Nephron (organoid): ENCODE results near the gene TOR4A.
"Not testable (repeated sequence)": the region's sequence is repeated elsewhere in the genome, so short reads cannot be mapped to it uniquely, and the experiment has no call there.

Experiments used
- H3K27ac Mint-ChIP-seq, 3 experiments: 2 replicates each; pipeline ENCODE4 v1.8.0; 2020; ENCODE audit warnings: mixed read lengths in 3 of 3, mild to moderate bottlenecking in 2 of 3, moderate library complexity in 1 of 3
- H3K27me3 Mint-ChIP-seq: 2 replicates; pipeline ENCODE4 v1.8.0; 2021; ENCODE audit warnings: low read depth, mild to moderate bottlenecking, moderate library complexity, mixed read lengths
- H3K36me3 Mint-ChIP-seq: 2 replicates; pipeline ENCODE4 v1.8.0; 2020; ENCODE audit warnings: low read depth, mixed read lengths
- H3K4me1 Mint-ChIP-seq: 2 replicates; pipeline ENCODE4 v1.8.0; 2020; ENCODE audit warnings: mixed read lengths
- H3K4me3 Mint-ChIP-seq, 3 experiments: 2 replicates each; pipeline ENCODE4 v1.8.0; 2020; ENCODE audit warnings: mild to moderate bottlenecking in 3 of 3, mixed read lengths in 3 of 3, moderate library complexity in 2 of 3
- H3K9me3 Mint-ChIP-seq: 2 replicates; pipeline ENCODE4 v1.8.0; 2020; ENCODE audit warnings: mixed read lengths
- CTCF ChIP-seq, 3 experiments: fragments of 200-600 bp; sonication (generic); IDR thresholded peaks; one replicate each; pipeline ENCODE4 v1.5.0; 2021; ENCODE audit warnings: antibody characterized with exemption in 3 of 3; ENCODE audit not compliant: unreplicated experiment in 3 of 3

Gene TOR4A

GRCh38 chr9:137241490-137242268 lies 35.8 kb upstream of the TOR4A start:
- no peak for TF ChIP-seq CTCF (IDR thresholded peaks at IDR 0.05; ENCODE audit: unreplicated experiment in 3 of 3)
- peak overlapping the region; percentile 89 to 96 (median 93) for H3K4me3 Mint-ChIP-seq
- no peaks in the 10 kb centered on the region for H3K27me3 Mint-ChIP-seq
- peaks cover 34% of the 10 kb centered on the region for H3K4me1 Mint-ChIP-seq
- H3K36me3 Mint-ChIP-seq: peaks cover 19% of the 10 kb centered on the region
- no peaks in the 10 kb centered on the region for H3K9me3 Mint-ChIP-seq
- H3K27ac Mint-ChIP-seq: peak overlapping the region; percentile 73 to 95 (median 74)

DNA sequence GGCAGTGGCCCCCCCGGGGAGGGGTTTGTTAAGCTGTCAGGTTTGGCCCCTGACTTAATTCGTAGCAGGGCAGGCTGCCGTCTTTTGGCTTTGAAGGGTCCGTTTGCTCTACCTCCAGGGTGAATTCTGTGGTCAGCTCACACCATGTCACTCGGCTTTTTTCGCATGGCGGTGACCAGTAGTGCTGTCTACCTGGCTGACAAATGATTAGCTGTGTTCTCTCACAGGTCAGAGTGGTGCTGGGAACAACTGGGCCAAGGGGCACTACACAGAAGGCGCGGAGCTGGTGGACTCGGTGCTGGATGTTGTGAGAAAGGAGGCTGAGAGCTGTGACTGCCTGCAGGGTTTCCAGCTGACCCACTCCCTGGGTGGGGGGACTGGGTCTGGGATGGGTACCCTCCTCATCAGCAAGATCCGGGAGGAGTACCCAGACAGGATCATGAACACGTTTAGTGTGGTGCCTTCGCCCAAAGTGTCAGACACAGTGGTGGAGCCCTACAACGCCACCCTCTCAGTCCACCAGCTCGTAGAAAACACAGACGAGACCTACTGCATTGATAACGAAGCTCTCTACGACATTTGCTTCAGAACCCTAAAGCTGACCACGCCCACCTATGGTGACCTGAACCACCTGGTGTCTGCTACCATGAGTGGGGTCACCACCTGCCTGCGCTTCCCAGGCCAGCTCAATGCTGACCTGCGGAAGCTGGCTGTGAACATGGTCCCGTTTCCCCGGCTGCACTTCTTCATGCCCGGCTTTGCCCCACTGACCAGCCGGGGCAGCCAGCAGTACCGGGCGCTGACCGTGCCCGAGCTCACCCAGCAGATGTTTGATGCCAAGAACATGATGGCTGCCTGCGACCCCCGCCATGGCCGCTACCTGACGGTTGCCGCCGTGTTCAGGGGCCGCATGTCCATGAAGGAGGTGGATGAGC lies 35.0 kb upstream of the TOR4A start:
- Mint-ChIP-seq H3K4me3 (peak overlapping the region; percentile 89 to 96 (median 93)), H3K9me3 (no peaks in the 10 kb centered on the region), H3K27ac (peak overlapping the region; percentile 13 to 90 (median 74)), H3K36me3 (peaks cover 19% of the 10 kb centered on the region), H3K4me1 (peaks cover 34% of the 10 kb centered on the region), H3K27me3 (no peaks in the 10 kb centered on the region)
- TF ChIP-seq CTCF (IDR thresholded peaks at IDR 0.05; ENCODE audit: unreplicated experiment in 3 of 3): no peak

- Mint-ChIP-seq H3K36me3 (peaks cover 19% of the 10 kb centered on the region), H3K4me1 (peaks cover 31% of the 10 kb centered on the region), H3K27ac (peak overlapping the region in 1 of 3 experiments; percentile 65), H3K4me3 (peak overlapping the region; percentile 89 to 96 (median 93))
- not testable (repeated sequence) for H3K9me3 Mint-ChIP-seq, H3K27me3 Mint-ChIP-seq
These were observed 34.3 kb upstream of the TOR4A start for GRCh38 chr9:137243266-137243625.

DNA sequence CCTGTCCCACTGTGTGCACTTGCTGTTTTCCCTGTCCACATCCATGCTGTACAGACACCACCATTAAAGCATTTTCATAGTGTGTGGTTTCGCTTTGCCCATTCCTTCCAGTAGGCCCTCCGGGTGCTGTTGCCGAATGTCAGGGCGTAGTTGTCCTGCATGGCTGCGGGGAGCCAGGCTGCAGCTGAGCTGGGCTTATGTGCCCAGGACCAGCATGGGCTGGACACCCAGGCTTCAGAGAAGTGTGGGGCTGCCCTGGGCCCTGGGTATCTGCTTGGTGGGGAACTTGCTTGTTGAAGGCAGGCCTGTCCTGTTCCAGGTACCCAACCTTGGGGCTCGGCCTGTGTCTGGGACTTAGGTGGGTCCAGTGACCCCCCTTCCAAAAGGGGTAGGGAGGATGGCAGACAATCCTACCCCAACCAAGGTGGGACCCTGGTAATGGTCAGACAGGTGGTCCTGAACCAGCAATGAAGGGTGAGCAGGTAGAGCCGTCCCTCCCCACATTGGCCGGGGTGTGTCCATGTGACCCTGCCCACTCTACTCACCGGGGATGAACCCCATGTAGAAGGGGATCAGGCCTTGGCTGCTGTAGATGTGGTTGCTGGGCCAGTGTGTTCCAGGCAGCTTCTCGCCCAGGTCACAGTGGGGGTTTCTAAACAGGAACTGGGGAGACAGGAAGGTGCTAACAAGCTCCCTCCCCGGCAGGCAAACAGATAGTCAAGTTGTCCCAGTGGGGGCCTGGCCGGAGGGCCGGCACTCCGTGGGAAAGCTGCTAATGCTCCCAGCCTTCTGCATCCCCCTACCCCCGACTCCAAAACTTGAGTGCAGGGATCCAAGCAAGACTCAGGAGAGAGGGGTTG lies 33.7 kb upstream of the TOR4A start:
- peaks cover 19% of the 10 kb centered on the region for H3K36me3 Mint-ChIP-seq
- no peaks in the 10 kb centered on the region for H3K9me3 Mint-ChIP-seq
- H3K4me3 Mint-ChIP-seq: peak overlapping the region; percentile 89 to 96 (median 93)
- H3K27ac Mint-ChIP-seq: peak overlapping the region in 2 of 3 experiments; percentile 61 to 65
- no peak for TF ChIP-seq CTCF (IDR thresholded peaks at IDR 0.05; ENCODE audit: unreplicated experiment in 3 of 3)
- no peaks in the 10 kb centered on the region for H3K27me3 Mint-ChIP-seq
- H3K4me1 Mint-ChIP-seq: peaks cover 27% of the 10 kb centered on the region

DNA sequence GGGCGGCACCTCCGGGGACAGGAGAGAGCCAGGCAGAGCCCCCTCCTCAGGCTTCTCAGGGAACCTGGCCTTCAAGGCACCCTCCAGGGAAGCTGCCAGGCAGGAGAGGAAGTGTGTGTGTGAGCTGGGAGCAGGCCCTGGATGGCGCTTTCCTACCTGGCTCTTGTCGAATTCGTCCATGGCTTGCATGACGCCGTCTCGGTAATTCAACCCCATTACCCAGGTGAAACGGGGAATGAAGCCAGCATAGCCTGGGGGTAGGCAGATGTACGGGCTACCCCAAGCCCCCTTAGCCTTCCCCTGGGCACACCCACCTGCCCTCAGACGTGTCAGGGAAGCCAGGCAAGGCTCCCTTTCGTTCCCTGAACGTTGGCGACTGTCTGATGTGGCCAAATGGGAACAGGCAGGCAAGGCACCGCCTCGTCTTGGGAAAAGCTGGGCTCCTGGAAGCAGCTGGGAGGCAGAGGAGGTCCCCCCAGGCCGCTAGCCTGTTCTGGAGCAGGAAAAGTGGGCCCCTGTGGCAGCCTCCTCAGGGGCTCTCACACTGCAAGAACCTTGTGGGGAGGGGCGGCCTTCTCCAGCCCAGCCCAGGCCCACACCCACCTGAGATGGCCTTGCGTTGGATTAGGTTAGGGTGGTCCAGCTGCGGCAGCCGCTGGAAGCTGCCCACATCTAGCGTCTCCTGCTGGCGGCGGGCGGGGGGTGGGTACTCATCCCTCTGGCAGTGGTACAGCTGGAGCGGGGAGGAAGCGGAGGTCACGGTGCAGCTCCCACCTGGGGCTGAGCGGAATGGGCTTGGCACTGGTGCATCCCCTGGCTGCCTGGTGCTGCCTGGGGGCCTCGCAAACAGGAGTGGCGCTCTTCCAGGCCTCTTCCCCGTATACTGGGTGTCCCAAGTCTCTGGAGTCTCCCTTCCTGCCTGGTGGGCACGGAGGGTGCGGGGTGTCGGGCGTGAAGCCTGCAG lies 32.8 kb upstream of the TOR4A start:
- H3K4me3 Mint-ChIP-seq: peak overlapping the region in 2 of 3 experiments; percentile 17 to 89
- H3K27me3 Mint-ChIP-seq: no peaks in the 10 kb centered on the region
- TF ChIP-seq CTCF (IDR thresholded peaks at IDR 0.05; ENCODE audit: unreplicated experiment in 3 of 3): no peak
- H3K36me3 Mint-ChIP-seq: peaks cover 19% of the 10 kb centered on the region
- H3K27ac Mint-ChIP-seq: peak overlapping the region in 1 of 3 experiments; percentile 61
- peaks cover 24% of the 10 kb centered on the region for H3K4me1 Mint-ChIP-seq
- no peaks in the 10 kb centered on the region for H3K9me3 Mint-ChIP-seq
